ENCODE data around the gene DMPK.

Gene DMPK

GRCh38 chr19:45826934-45827333, 44.6 kb upstream of the DMPK start:
- Histone ChIP-seq H3K23ac (ENCODE audit: low read length) (no peak overlapping the region), H2BK120ac (ENCODE audit: insufficient read depth, low read length, poor library complexity) (no peak overlapping the region), H2AK5ac (ENCODE audit: low read length) (no peak overlapping the region), H3K4me3 (ENCODE audit: low read depth, low read length) (no peak overlapping the region), H2BK5ac (ENCODE audit: low read depth, low read length, poor library complexity) (no peak overlapping the region), H3K4me1 (ENCODE audit: control insufficient read depth in 1 of 2, insufficient read depth in 2 of 2, low read length in 2 of 2) (no peaks in the 10 kb centered on the region), H3K27ac (ENCODE audit: low read depth, low read length) (no peak overlapping the region), H2BK12ac (ENCODE audit: low read length) (no peak overlapping the region), H3K79me1 (ENCODE audit: low read length) (no peaks in the 10 kb centered on the region), H4K12ac (ENCODE audit: low read depth, low read length) (no peak overlapping the region), H3K79me2 (ENCODE audit: control insufficient read depth, insufficient read depth, low read length, poor library complexity) (no peaks in the 10 kb centered on the region), H3K4ac (ENCODE audit: low read depth, low read length) (no peak overlapping the region), H3K36me3 (ENCODE audit: control insufficient read depth in 1 of 2, insufficient read depth in 2 of 2, low read length in 2 of 2) (peaks cover 81 to 92% of the 10 kb centered on the region in 2 experiments), H3K27me3 (ENCODE audit: insufficient read depth, low read length) (no peaks in the 10 kb centered on the region), H3K9me3 (ENCODE audit: insufficient read depth, low read depth, low read length) (peaks cover 6% of the 10 kb centered on the region), H4K8ac (ENCODE audit: low read depth, low read length) (no peak overlapping the region), H3K18ac (ENCODE audit: low read length) (no peak overlapping the region), H2AFZ (ENCODE audit: insufficient read depth, low read length, poor library complexity) (no peak overlapping the region), H4K91ac (ENCODE audit: low read depth, low read length) (no peak overlapping the region), H3K4me2 (ENCODE audit: low read length) (no peak overlapping the region), H3K14ac (ENCODE audit: low read length) (no peak overlapping the region), H3K9ac (ENCODE audit: low read length) (no peak overlapping the region)
- no CpG with 5 or more reads among the region's 11 CpGs for WGBS (ENCODE audit: extremely low coverage, insufficient coverage, insufficient read length)
- DNase-seq: no peak

DNA sequence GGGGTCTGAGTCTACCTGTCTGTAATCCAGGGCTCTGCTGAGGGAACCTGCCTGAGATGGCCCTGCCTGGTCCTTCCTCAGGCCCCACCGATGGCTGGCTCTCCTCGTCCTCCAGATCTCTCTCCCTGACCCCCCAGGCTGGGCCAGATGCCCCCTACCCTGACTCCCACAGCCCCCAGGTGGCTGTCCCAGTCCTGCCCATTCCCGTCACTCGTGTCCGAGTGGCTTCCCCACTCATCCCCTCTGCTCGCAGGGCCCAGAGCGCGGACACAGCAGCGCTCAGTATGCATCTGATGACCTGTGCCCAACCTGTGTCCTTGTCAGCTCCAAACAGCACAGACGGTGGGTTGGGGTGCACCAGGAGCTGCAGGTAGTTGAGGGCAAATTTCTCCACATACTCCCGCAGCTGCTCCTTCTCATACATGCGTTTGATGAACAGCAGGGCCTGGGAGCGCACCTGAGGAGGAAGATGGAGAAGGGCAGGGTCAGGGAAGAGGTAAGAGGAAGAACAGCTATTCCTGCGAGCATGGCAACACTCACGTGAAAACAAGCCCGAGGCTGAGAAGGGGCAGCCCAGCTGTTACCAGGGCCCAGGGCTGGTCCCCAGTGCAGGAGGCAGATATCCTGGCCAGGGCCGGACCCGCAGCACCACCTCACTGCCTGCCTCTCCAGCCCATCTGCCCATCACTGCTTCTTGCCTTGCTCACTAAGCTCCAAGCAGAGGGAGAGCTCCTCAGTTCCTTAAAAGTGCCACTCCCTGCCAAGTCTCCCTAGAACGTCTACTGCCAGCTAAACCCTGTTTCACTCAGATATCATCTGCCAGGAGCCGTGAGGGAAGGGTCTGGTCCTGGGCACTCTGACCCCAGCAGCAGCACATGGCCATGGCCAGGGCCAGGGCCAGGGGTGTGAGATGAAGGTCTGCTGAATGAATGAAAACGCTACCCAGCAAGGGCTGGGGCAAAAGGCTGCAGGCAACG, 43.9 kb upstream of the DMPK start:
- Histone ChIP-seq H3K36me3 (ENCODE audit: control insufficient read depth in 1 of 2, insufficient read depth in 2 of 2, low read length in 2 of 2) (peaks cover 79 to 91% of the 10 kb centered on the region in 2 experiments), H2BK12ac (ENCODE audit: low read length) (no peak overlapping the region), H3K9me3 (ENCODE audit: insufficient read depth, low read depth, low read length) (peaks cover 6% of the 10 kb centered on the region), H2BK5ac (ENCODE audit: low read depth, low read length, poor library complexity) (no peak overlapping the region), H3K14ac (ENCODE audit: low read length) (no peak overlapping the region), H4K12ac (ENCODE audit: low read depth, low read length) (no peak overlapping the region), H4K8ac (ENCODE audit: low read depth, low read length) (no peak overlapping the region), H4K91ac (ENCODE audit: low read depth, low read length) (no peak overlapping the region), H3K4me1 (ENCODE audit: control insufficient read depth in 1 of 2, insufficient read depth in 2 of 2, low read length in 2 of 2) (no peaks in the 10 kb centered on the region), H2AK5ac (ENCODE audit: low read length) (no peak overlapping the region), H3K79me2 (ENCODE audit: control insufficient read depth, insufficient read depth, low read length, poor library complexity) (no peaks in the 10 kb centered on the region), H3K4me3 (ENCODE audit: low read depth, low read length) (no peak overlapping the region), H3K79me1 (ENCODE audit: low read length) (no peaks in the 10 kb centered on the region), H3K4ac (ENCODE audit: low read depth, low read length) (no peak overlapping the region), H3K9ac (ENCODE audit: low read length) (no peak overlapping the region), H2AFZ (ENCODE audit: insufficient read depth, low read length, poor library complexity) (no peak overlapping the region), H3K4me2 (ENCODE audit: low read length) (no peak overlapping the region), H3K18ac (ENCODE audit: low read length) (no peak overlapping the region), H2BK120ac (ENCODE audit: insufficient read depth, low read length, poor library complexity) (no peak overlapping the region), H3K27ac (ENCODE audit: low read depth, low read length) (no peak overlapping the region), H3K27me3 (ENCODE audit: insufficient read depth, low read length) (no peaks in the 10 kb centered on the region), H3K23ac (ENCODE audit: low read length) (no peak overlapping the region)
- no CpG with 5 or more reads among the region's 22 CpGs for WGBS (ENCODE audit: extremely low coverage, insufficient coverage, insufficient read length)
- no peak for DNase-seq

- Histone ChIP-seq H2AK5ac (ENCODE audit: low read length) (no peak overlapping the region), H2BK5ac (ENCODE audit: low read depth, low read length, poor library complexity) (no peak overlapping the region), H4K8ac (ENCODE audit: low read depth, low read length) (no peak overlapping the region), H3K4me2 (ENCODE audit: low read length) (no peak overlapping the region), H3K9ac (ENCODE audit: low read length) (no peak overlapping the region), H4K12ac (ENCODE audit: low read depth, low read length) (no peak overlapping the region), H2BK120ac (ENCODE audit: insufficient read depth, low read length, poor library complexity) (no peak overlapping the region), H3K14ac (ENCODE audit: low read length) (no peak overlapping the region), H3K79me1 (ENCODE audit: low read length) (no peaks in the 10 kb centered on the region), H4K91ac (ENCODE audit: low read depth, low read length) (no peak overlapping the region), H2AFZ (ENCODE audit: insufficient read depth, low read length, poor library complexity) (no peak overlapping the region), H3K36me3 (ENCODE audit: control insufficient read depth in 1 of 2, insufficient read depth in 2 of 2, low read length in 2 of 2) (peaks cover 82 to 95% of the 10 kb centered on the region in 2 experiments), H3K9me3 (ENCODE audit: insufficient read depth, low read depth, low read length) (peaks cover 6% of the 10 kb centered on the region), H3K18ac (ENCODE audit: low read length) (no peak overlapping the region), H3K4me1 (ENCODE audit: control insufficient read depth in 1 of 2, insufficient read depth in 2 of 2, low read length in 2 of 2) (no peaks in the 10 kb centered on the region), H3K79me2 (ENCODE audit: control insufficient read depth, insufficient read depth, low read length, poor library complexity) (no peaks in the 10 kb centered on the region), H3K23ac (ENCODE audit: low read length) (no peak overlapping the region), H3K4ac (ENCODE audit: low read depth, low read length) (no peak overlapping the region), H2BK12ac (ENCODE audit: low read length) (no peak overlapping the region), H3K27ac (ENCODE audit: low read depth, low read length) (no peak overlapping the region), H3K27me3 (ENCODE audit: insufficient read depth, low read length) (no peaks in the 10 kb centered on the region), H3K4me3 (ENCODE audit: low read depth, low read length) (no peak overlapping the region)
- DNase-seq: no peak
- WGBS (ENCODE audit: extremely low coverage, insufficient coverage, insufficient read length): no CpG with 5 or more reads among the region's 8 CpGs
Observed at GRCh38 chr19:45825263-45825605, 42.9 kb upstream of the DMPK start.

GRCh38 chr19:45824531-45825262, 42.4 kb upstream of the DMPK start:
- Histone ChIP-seq H3K9me3 (ENCODE audit: insufficient read depth, low read depth, low read length) (peaks cover 5% of the 10 kb centered on the region), H3K27me3 (ENCODE audit: insufficient read depth, low read length) (no peaks in the 10 kb centered on the region), H4K8ac (ENCODE audit: low read depth, low read length) (no peak overlapping the region), H3K9ac (ENCODE audit: low read length) (no peak overlapping the region), H2AK5ac (ENCODE audit: low read length) (no peak overlapping the region), H4K12ac (ENCODE audit: low read depth, low read length) (no peak overlapping the region), H2BK12ac (ENCODE audit: low read length) (no peak overlapping the region), H3K79me1 (ENCODE audit: low read length) (no peaks in the 10 kb centered on the region), H3K4me1 (ENCODE audit: control insufficient read depth in 1 of 2, insufficient read depth in 2 of 2, low read length in 2 of 2) (no peaks in the 10 kb centered on the region), H3K14ac (ENCODE audit: low read length) (no peak overlapping the region), H3K4me3 (ENCODE audit: low read depth, low read length) (no peak overlapping the region), H3K4me2 (ENCODE audit: low read length) (no peak overlapping the region), H4K91ac (ENCODE audit: low read depth, low read length) (no peak overlapping the region), H2BK120ac (ENCODE audit: insufficient read depth, low read length, poor library complexity) (no peak overlapping the region), H2AFZ (ENCODE audit: insufficient read depth, low read length, poor library complexity) (no peak overlapping the region), H3K79me2 (ENCODE audit: control insufficient read depth, insufficient read depth, low read length, poor library complexity) (no peaks in the 10 kb centered on the region), H3K4ac (ENCODE audit: low read depth, low read length) (no peak overlapping the region), H3K27ac (ENCODE audit: low read depth, low read length) (no peak overlapping the region), H3K18ac (ENCODE audit: low read length) (no peak overlapping the region), H3K36me3 (ENCODE audit: control insufficient read depth in 1 of 2, insufficient read depth in 2 of 2, low read length in 2 of 2) (peaks cover 82 to 95% of the 10 kb centered on the region in 2 experiments), H3K23ac (ENCODE audit: low read length) (no peak overlapping the region), H2BK5ac (ENCODE audit: low read depth, low read length, poor library complexity) (no peak overlapping the region)
- no peak for DNase-seq
- no CpG with 5 or more reads among the region's 26 CpGs for WGBS (ENCODE audit: extremely low coverage, insufficient coverage, insufficient read length)
